Bone marrow (tissue), 2 donors: ENCODE data around the gene FRRS1.

Source experiments
- DNase-seq, 2 donors: peaks; one replicate each; lab custom pipeline; 2025; lab: John Stamatoyannopoulos, UW

The FRRS1 gene

DNA sequence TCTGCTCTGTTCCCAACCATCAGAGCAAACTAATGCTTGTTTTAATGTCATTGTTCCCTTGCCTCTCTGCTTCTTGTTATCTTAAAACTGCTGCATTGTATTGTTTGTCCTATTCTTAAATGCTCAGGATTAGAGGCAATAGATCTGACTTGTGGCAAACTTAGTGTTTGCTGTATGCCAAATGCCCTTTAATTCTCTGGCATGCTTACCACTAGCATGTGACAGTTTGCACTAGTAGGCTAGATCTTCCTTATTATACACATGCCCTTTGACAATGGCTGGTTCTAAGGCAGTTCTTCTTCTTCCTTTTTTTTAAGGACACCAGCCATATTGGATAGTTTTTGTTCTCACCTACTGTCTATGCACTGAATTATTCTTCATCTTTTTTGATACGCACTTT, 90.4 kb downstream of the FRRS1 start:
- no peak for DNase-seq

GRCh38 chr1:99675292-99675691, 91.1 kb downstream of the FRRS1 start:
- no peak for DNase-seq

DNA sequence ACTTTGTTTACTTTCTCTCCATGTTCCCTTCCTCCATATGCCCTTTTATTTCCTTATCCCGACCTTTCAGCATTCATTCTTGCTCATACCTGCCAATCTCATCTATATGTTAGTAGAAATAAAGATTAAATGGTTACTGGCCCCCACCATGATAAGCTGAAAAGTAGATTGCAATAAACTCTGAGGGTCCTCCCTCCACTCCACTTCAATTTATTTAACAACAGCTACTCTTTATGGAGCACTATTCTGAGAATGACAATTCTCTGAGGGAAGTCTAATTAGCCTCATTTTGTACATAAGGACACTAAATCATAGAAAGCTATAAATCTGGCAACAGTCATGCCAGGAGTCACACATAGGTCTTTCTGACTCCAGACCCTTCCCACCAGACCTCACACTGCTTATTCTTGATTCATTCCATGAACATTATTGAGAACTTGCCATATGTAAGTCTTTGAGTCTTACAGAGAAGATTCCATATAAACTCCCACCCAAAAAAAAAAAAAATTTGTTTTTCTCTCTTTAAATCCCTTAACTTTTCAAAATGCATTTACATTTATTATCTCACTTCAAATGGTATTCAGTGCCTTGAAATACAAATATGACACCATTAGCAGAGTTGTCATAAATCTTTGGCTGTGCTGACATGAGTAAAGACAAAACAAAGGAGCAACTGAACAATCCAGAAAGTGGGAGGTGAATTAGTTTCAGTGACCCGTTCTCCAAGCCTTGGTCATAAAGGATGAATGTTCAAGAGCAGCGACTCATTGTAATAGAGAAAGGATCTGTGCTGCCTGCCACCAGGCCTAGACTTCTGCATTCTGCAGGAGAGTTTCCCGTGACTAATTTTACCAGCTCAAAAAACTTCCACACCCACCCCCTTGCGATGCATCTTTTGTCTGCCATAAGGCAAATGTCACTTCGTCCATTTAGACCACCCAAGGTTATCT, 92.0 kb downstream of the FRRS1 start:
- no peak for DNase-seq

DNA sequence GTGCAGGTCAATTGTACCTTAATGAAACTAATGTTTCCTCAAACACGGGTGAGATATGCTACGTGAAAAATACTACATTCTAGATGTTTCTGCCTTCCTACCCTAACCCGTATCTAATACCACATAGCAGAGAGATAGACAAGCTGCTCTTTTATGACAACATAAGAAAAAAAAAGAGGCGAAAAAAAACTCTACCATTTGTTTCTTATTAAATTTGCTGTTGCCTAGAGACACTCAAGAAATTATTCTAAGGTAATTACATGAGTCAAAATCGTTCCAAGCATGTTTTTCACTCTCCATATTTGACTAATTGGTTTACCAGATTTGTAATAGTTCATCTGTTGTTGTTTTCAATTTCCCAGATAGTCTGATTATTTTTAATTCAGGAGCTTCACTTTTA, 93.1 kb downstream of the FRRS1 start:
- no peak for DNase-seq

DNA sequence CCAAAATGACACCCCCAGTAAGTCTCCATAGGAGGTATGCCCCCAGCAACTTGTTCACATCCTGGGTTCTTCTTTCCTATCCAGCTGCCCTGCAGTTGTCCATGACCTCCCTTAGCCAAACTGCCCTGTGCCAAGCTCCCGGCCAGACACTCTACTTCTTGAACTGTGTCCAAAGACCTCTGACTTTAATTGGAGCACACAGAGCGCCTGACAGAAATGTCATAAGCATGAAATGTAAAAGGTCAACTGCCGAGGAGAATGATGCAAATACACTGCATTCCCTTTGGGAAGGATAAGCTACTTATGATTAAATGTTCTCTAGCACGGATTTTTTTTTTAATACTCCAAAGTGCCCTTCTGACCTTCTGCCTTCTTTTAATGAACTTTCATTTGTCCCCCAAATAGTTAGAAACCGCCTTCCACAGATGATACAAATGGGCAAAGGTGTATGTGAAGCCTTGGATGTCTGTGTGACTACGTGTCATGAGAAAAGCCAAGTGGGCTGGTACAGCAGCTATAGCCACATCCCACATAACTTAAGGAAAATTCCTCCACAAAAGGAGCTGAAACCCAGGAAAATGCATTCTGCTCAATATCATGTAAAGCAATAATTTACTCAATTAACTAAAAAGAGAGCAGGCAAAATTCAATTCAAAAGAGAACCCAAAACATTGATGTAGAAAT, 93.8 kb downstream of the FRRS1 start:
- DNase-seq = no peak

DNA sequence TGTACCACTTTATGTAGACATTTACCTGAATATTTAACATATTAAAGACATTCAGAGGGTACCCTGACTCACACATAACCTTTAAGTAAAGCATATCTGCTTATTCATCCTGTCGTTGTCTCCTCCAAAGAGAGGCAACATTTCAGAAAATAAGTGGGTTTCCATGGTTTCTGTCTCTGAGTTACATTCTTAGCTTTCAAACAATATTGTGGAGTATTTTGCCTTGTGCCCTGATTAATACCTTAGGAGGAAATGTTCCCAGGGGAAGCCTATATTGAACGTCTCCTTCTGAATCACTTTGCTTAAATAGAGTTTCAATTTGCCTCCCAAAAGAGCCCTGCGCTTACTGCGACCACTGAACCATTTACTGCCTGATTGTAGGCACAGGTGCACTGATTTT, 94.4 kb downstream of the FRRS1 start:
- no peak for DNase-seq

DNA sequence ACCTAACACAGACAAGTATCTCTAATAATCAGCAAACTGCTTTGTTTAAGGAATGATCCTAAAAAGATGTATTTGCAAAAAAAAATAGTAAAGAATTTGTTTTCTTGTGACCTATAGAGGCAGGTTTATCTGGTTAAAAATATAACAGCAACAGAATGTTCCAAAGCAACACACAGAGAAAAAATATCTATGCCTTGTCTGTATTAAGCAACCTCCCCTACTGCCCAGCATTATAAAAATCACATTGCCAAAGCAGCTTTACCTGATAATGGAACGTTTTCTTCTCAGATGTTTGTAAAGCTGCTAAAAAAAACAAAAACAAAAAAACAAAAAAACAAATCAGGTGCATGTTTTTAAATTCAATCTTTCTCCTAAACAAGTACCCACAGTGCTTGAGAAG, 95.9 kb downstream of the FRRS1 start:
- no peak for DNase-seq

DNA sequence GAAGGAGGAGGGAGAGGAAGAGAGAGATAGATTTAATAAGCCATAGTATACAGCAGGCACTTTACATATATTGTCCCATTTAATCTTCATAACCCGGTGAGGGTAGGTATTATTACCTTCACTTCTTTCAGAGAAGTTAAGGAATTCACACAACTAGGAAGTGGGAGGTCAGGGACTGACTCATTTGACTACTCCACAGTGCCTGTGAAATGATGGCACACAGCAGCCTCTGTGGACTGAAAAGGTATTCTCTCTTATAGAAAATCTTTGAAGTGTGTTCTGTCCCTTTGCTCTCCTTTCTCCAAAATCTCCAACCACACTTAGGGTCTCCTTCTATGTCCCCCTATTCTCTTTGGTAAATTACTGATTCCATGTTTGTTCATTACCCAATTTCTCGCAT, 96.6 kb downstream of the FRRS1 start:
- DNase-seq = no peak

DNA sequence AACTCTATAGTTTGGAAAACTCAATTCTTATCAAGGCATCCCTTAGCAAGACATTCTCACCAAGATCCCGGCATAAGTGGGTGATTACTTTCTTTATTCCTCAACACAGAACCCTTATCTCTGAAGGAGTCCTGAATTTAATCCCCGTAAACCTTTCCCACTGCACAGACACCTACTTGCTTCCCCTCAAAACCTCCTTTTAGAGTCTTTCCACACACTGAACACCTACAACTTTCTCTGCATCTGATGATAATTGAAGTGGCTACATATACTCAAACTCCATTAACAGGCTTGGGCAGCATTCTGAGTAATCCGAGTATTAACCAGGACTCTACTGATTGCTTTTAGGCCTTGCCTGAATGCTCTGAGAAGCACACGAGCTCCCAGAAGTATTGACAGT, 97.1 kb downstream of the FRRS1 start:
- no peak for DNase-seq

- no peak for DNase-seq
Observed at GRCh38 chr1:99665212-99665611, 101.2 kb downstream of the FRRS1 start.

DNA sequence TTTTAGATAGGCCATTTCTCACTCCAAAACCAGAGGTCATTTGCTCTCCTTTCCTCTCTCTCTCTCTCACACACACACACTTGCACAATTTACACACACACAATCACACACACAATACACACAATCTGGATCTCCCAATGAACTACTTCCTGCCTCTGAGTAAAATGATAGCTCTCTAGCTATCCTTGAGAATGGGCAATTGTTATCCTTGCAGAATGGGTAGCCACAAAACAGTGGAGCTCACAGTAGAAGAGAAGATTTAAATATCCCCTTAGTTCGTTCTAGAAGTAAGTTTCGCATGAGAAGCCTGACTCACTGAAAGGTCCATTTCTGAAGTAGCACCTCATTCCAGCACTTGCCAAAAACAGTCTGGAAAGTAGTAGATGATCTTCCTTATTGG, 102.9 kb downstream of the FRRS1 start:
- no peak for DNase-seq

- DNase-seq = no peak
Observed at GRCh38 chr1:99662539-99663080, 103.8 kb downstream of the FRRS1 start.

DNA sequence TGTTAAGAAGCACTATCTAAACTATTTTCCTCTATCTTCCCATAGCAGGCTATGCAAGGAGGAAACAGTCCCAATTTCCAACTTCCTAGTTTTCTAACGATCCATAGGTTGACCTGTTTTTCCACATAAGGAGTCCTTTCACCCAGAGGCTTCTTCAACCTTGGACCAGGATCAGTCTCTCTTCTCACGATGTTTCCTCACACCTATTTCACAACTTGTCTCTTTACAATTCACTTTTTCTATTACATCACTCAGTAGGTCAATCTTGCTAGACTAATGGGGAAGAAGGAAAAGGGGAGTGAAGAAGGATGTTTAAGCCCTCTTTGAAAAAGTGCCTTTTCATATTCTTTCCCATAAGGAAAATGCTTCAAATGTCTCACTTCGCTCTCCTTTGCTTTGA, 104.7 kb downstream of the FRRS1 start:
- DNase-seq = no peak

DNA sequence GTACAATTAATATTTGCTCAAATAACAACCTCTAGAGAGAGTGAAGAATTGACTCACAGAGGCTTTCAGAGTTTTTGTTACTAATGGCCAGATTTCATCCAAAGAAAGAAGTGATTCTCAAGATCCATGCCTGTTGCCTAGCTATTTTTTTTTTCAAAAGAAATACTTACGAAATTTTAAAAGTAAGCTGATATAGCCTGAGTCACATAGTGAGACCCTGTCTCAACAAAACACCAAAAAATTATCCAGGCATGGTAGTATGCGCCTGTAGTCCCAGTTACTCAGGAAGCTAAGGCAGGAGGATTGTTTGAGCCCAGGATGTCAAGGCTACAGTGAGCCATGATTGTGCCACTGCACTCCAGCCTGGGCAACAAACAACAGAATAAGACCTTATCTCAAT, 105.9 kb downstream of the FRRS1 start:
- no peak for DNase-seq

DNA sequence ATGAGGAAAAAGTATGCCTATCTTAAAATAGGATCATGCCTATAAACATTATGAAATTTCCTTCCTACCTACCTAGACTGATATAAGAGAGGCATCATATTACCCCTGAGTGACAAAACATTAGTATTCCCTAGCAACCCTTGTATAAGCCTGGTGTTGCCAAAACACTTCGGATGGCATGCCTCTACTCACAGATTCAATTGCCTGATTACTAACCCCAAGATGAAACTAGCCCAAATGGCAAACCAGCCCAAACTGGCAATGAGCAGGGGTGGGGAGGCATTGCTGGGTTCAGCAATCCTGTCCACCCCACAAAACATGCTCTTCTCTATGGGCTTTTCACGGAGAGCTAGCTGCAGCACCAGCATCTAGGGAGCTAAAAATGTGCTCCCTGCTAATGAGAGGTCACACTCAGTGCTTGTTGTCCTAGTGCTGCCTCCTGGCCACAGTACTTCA, 106.7 kb downstream of the FRRS1 start:
- DNase-seq = no peak
